HFF-Myc (cell line): Measurements from ENCODE around the gene NUDT22.

Source experiments
- DNase-seq: peaks from one replicate; pipeline ENCODE4 v3.0.0-alpha.2; 2011; ENCODE audit warnings: low read depth; ENCODE audit errors: extremely low read depth
- H3K4me3 ChIP-seq: replicated peaks from 2 replicates; pipeline ENCODE4 v1.5.1; 2011; ENCODE audit warnings: low read depth, mild to moderate bottlenecking, control low read depth, low read length
- CTCF ChIP-seq: IDR thresholded peaks from 2 replicates; pipeline ENCODE4 v1.5.1; 2012; ENCODE audit warnings: mild to moderate bottlenecking, low read depth, low read length, control low read depth; ENCODE audit errors: missing control alignments

NUDT22 gene

DNA sequence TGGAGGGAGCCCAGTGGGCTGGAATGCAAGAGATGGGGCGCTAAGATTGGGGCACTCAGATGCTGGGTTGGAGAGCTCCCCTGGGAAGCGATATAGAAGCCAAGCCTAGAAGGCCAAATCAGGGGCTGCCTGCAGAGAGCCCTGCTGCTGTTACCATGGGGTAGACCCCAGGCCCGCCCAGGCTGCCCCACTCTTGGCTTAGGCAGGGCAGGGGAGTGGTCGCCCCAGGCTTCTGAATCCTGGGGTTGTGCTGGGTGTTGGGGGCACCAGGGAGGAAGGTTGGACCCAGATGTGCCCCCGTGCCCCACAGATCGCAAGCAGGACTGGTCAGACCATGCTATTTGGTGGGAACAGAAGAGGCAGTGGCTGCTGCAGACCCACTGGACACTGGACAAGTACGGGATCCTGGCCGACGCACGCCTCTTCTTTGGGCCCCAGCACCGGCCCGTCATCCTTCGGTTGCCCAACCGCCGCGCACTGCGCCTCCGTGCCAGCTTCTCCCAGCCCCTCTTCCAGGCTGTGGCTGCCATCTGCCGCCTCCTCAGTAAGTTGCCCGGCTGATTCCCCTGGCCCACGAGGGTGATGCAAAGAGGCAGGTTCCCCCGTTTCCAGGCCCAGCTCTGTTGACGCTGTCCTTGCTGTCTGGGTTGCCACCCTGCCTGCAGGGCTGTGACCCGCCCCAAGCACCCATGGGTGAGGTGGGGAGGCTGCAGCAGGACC lies 15.6 kb upstream of the NUDT22 start:
- H3K4me3 ChIP-seq: no peak overlapping the region
- no peak for TF ChIP-seq CTCF
- no peak for DNase-seq

DNA sequence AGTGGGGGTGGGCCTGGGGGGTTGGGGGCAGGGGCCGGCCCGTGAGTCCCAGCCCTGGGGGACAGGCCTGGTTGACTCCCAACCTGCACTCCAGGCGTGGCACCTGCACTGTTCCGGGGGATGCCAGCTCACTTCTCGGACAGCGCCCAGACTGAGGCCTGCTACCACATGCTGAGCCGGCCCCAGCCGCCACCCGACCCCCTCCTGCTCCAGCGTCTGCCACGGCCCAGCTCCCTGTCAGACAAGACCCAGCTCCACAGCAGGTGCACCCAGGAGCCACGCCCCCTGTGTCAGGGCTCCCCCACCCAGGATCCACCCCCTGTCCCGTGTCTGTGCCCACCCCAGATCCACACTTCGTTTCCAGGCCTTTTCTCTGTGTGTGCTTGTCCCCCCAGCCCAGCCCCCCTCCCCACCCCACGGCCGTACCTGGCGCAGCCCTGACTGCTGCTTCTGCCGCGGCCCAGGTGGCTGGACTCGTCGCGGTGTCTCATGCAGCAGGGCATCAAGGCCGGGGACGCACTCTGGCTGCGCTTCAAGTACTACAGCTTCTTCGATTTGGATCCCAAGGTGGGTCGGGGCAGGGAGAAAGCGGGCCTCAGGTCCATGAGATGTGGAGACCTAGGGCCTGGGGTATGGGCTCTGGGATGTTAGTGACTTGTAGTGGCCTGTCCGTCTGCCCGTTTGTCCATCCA lies 14.7 kb upstream of the NUDT22 start:
- no peak for TF ChIP-seq CTCF
- no peak for DNase-seq
- H3K4me3 ChIP-seq: no peak overlapping the region

DNA sequence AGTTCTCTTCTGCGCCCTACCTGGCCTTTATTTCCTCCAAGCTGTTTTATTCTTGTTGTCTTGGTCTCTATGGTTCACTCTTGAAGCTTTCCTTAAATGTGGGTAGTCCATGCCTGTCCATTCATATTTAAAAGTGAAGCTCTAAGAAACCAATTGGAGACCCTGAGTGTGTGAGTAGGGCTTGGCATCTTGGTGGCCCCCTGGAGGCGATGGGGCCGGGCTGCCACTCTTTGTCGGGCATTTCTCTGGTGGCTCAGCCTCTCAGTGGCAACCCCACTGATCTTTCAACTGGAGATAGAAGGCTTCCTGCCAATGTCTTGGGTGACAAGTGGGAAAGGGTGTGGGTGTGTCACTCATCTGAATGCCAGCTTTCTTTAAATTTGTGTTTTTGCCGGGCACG lies 9.2 kb upstream of the NUDT22 start:
- TF ChIP-seq CTCF: no peak
- no peak overlapping the region for H3K4me3 ChIP-seq
- no peak for DNase-seq

GRCh38 chr11:64218628-64219353 lies 7.3 kb upstream of the NUDT22 start:
- TF ChIP-seq CTCF: no peak
- H3K4me3 ChIP-seq: no peak overlapping the region
- DNase-seq: no peak

DNA sequence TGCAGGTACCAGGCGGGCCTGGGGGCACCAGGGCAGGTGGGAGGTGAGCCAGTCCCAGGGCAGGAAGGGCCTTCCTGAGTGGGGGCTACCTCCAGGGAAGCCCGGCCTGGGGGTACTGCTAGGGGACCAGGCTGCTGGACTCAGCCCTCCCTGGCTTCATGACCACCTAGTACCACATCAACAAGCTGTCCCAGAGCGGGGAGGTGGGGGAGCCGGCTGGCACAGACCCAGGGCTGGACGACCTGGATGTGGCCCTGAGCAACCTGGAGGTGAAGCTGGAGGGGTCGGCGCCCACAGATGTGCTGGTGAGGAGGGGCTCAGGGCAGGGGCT lies 6.8 kb upstream of the NUDT22 start:
- no peak overlapping the region for H3K4me3 ChIP-seq
- no peak for DNase-seq
- no peak for TF ChIP-seq CTCF

DNA sequence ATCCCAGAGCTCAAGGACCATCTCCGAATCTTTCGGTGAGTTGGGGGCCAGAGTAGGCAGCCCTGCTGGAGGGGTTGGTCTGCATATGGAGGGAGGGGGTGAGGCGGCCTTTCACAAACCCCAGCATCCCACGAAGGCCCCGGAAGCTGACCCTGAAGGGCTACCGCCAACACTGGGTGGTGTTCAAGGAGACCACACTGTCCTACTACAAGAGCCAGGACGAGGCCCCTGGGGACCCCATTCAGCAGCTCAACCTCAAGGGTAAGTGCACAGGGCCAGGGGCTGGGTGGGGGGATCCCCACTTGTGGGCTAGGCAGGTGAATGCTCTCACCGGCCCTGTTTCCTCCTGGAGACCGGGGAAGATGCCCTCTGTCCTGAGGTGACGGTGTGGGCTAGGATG lies 6.3 kb upstream of the NUDT22 start:
- no peak for DNase-seq
- no peak overlapping the region for H3K4me3 ChIP-seq
- no peak for TF ChIP-seq CTCF
